ENCODE data around the gene IL21R. TPM values are rescaled to one million over a fixed set of nuclear protein-coding genes. Genes with fewer than 3 reads are reported as not detected.

IL21R gene
- total RNA-seq, 4 donors from 2014 or later = 0.20 to 1.1 (median 0.27) TPM; not detected in 1

DNA sequence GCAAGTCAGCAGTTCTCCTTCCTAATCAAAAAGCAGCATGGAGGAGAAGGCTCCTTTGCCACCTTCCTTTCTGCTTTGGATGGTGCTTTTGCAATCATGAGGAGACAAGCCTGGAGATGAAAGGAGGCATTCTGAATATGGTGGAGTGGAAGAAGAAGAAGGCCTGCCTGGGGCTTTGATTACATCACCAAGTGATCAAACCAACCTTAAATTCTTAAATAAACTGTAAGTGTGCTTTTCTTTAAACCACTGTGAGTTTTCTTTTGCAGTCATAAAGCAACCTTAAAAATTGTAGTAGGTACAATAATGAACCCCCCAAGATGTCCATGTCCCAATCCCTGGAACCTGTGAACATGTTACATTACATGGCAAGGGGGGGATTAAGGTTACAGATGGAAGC, 31.7 kb upstream of the IL21R start:
- H3K4me3 ChIP-seq = no peak overlapping the region
- H3K27me3 ChIP-seq = no peaks in the 10 kb centered on the region
- H3K9me3 ChIP-seq = no peaks in the 10 kb centered on the region
- in situ Hi-C loops (cut with MboI; ENCODE audit: low pct_ligation_motif_present in 1 of 4, low pct_unique_long_range_greater_than_20kb in 1 of 4, low sequenced_read_pairs in 3 of 4) = loop anchor here (5.0 to 10.0 kb wide), 2 partner anchors 193 to 196 kb away; no protein-coding TSS in a partner anchor
- TF ChIP-seq, protein P1, sequence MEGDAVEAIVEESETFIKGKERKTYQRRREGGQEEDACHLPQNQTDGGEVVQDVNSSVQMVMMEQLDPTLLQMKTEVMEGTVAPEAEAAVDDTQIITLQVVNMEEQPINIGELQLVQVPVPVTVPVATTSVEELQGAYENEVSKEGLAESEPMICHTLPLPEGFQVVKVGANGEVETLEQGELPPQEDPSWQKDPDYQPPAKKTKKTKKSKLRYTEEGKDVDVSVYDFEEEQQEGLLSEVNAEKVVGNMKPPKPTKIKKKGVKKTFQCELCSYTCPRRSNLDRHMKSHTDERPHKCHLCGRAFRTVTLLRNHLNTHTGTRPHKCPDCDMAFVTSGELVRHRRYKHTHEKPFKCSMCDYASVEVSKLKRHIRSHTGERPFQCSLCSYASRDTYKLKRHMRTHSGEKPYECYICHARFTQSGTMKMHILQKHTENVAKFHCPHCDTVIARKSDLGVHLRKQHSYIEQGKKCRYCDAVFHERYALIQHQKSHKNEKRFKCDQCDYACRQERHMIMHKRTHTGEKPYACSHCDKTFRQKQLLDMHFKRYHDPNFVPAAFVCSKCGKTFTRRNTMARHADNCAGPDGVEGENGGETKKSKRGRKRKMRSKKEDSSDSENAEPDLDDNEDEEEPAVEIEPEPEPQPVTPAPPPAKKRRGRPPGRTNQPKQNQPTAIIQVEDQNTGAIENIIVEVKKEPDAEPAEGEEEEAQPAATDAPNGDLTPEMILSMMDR (IDR thresholded peaks at IDR 0.05) = no peak
- TF ChIP-seq POLR2AphosphoS5 (IDR thresholded peaks at IDR 0.05) = no peak
- no peak for TF ChIP-seq EP300 (IDR thresholded peaks at IDR 0.05; ENCODE audit: low read depth)
- no peak for TF ChIP-seq POLR2A (IDR thresholded peaks at IDR 0.05)
- intact Hi-C loops (cut with DNase I; ENCODE audit: low total_unique reads) = no loop called here
- H3K4me1 ChIP-seq = peaks cover 9 to 21% (median 10%) of the 10 kb centered on the region in 4 donors
- no peaks in the 10 kb centered on the region for H3K36me3 ChIP-seq
- no peak for DNase-seq
- no peak overlapping the region for H3K27ac ChIP-seq

DNA sequence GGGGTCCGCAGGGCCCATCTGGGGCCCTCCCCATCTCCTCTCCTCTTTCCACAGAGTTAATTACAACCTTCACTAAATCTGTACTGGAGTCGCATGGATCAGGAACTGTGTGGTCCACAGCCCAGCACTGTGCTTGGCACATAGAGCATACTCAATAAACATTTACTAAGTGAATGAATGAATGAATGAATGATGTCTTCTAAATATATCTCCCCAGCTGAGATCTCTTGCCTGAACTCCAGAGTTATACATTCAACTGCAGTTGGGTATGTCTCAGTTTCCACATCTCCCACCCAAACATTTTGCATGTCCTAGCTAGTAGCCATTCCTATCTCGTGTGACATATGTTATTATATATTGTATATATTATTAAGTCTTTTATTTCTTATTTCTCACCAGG, 28.7 kb upstream of the IL21R start:
- Histone ChIP-seq H3K27ac (no peak overlapping the region), H3K36me3 (no peaks in the 10 kb centered on the region), H3K4me3 (no peak overlapping the region), H3K9me3 (no peaks in the 10 kb centered on the region), H3K27me3 (no peaks in the 10 kb centered on the region), H3K4me1 (peaks cover 0 to 8% (median 0%) of the 10 kb centered on the region in 4 donors)
- no peak for DNase-seq
- TF ChIP-seq POLR2AphosphoS5 (IDR thresholded peaks at IDR 0.05) (no peak), EP300 (IDR thresholded peaks at IDR 0.05; ENCODE audit: low read depth) (no peak), POLR2A (IDR thresholded peaks at IDR 0.05) (no peak)
- TF ChIP-seq, protein P1 (IDR thresholded peaks at IDR 0.05) = no peak
- WGBS, 2 donors (ENCODE audit: low coverage in 1 of 2) = 92 to 93% methylated on average over 3 of the region's 3 CpGs
- intact Hi-C loops (cut with DNase I; ENCODE audit: low total_unique reads) (no loop called here), in situ Hi-C loops (cut with MboI; ENCODE audit: low pct_ligation_motif_present in 1 of 4, low pct_unique_long_range_greater_than_20kb in 1 of 4, low sequenced_read_pairs in 3 of 4) (loop anchor here (5.0 to 10.0 kb wide), 2 partner anchors 196 to 199 kb away; no protein-coding TSS in a partner anchor)

DNA sequence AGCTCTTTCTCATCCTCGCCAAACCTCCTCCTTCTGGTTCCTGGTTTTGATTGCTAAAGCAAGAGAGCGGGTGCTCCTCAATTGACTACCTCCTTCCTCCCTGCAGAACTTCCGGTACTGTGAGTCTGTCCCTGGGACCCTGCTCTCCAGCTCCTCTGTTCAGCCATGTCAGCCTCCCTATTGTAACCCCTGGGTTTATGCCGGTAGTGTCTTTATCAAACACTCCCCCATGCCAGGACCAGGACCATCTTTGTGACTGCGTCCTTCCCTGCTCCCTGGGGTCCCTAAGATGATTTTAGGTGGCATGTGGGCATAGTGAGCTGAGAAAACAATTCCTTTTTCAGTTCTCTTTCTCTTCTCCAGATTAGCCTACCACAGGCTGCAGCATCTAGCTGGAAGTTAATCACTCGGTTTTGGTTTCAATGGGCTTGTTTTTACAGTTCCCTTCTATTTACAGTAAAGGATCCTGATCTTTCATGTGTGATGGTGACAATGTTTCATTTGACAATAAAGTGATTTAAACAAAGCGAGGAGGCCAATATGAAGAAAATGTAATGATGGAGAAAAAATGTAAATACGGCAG, 27.7 kb upstream of the IL21R start:
- TF ChIP-seq, protein P1 (IDR thresholded peaks at IDR 0.05) = no peak
- no peak for TF ChIP-seq EP300 (IDR thresholded peaks at IDR 0.05; ENCODE audit: low read depth)
- TF ChIP-seq POLR2A (IDR thresholded peaks at IDR 0.05) = no peak
- TF ChIP-seq POLR2AphosphoS5 (IDR thresholded peaks at IDR 0.05) = no peak
- DNase-seq = no peak
- 67 to 73% methylated on average over 8 of the region's 8 CpGs for WGBS, 2 donors (ENCODE audit: low coverage in 1 of 2)
- Histone ChIP-seq H3K27ac (peak overlapping the region in 2 of 4 donors; percentile 34 to 49), H3K4me1 (peaks cover 0 to 8% (median 0%) of the 10 kb centered on the region in 4 donors), H3K9me3 (no peaks in the 10 kb centered on the region), H3K4me3 (no peak overlapping the region), H3K36me3 (no peaks in the 10 kb centered on the region), H3K27me3 (no peaks in the 10 kb centered on the region)
- intact Hi-C loops (cut with DNase I; ENCODE audit: low total_unique reads) = no loop called here
- in situ Hi-C loops (cut with MboI; ENCODE audit: low pct_ligation_motif_present in 1 of 4, low pct_unique_long_range_greater_than_20kb in 1 of 4, low sequenced_read_pairs in 3 of 4) = loop anchor here (5.0 to 10.0 kb wide), 2 partner anchors 197 to 200 kb away; no protein-coding TSS in a partner anchor

DNA sequence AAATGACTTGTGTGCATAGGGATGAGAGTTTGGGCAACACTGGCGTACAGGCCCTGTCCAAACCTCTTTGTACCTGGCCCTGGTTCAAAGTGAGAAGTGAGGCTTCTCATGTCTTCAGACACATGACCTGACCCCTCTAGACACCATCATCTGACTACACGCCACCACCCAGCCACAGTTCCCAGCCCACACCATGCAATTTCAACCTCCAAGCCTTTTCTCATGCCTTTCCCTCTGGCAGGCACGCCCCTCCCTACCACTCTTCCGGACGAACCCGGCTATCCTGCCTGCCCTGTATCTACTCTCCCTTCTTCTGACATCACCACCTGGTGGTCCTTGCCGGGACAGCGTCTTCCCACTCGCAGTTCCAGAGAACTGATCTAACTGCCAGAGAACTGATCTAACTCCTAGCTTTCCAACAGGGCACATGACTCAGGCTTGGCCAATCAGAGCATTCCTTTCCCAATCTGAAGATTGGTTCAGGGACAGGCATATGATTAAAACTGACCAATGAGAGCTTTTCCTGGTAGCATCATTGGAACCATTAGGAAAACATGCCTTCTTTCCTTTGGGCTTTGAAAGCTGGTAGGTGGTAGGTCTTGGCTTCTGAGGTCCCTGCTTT, 27.1 kb upstream of the IL21R start:
- no peaks in the 10 kb centered on the region for H3K27me3 ChIP-seq
- in situ Hi-C loops (cut with MboI; ENCODE audit: low pct_ligation_motif_present in 1 of 4, low pct_unique_long_range_greater_than_20kb in 1 of 4, low sequenced_read_pairs in 3 of 4) (loop anchor here (5.0 to 10.0 kb wide), 2 partner anchors 198 to 200 kb away; no protein-coding TSS in a partner anchor), intact Hi-C loops (cut with DNase I; ENCODE audit: low total_unique reads) (no loop called here)
- peaks cover 0 to 8% (median 0%) of the 10 kb centered on the region in 4 donors for H3K4me1 ChIP-seq
- H3K36me3 ChIP-seq = no peaks in the 10 kb centered on the region
- DNase-seq = peak; percentile 58
- H3K9me3 ChIP-seq = no peaks in the 10 kb centered on the region
- 21 to 35% methylated on average over 9 of the region's 9 CpGs for WGBS, 2 donors (ENCODE audit: low coverage in 1 of 2)
- H3K4me3 ChIP-seq = no peak overlapping the region
- TF ChIP-seq, protein P1 (IDR thresholded peaks at IDR 0.05) = peak; percentile 18 to 61 (median 43)
- TF ChIP-seq POLR2AphosphoS5 (IDR thresholded peaks at IDR 0.05) (peak in 1 of 3 donors; percentile 27), EP300 (IDR thresholded peaks at IDR 0.05; ENCODE audit: low read depth) (no peak)
- H3K27ac ChIP-seq = peak overlapping the region in 2 of 4 donors; percentile 34 to 49
